ENCODE measurements around the gene TPM2. TPM values are rescaled to one million over a fixed set of nuclear protein-coding genes. Genes with fewer than 3 reads are reported as not detected.

TPM2 gene
- total RNA-seq, 2 experiments from 2014 or later, result 63.1 to 63.5 TPM

- no peak for TF ChIP-seq CTCF (IDR thresholded peaks at IDR 0.05)
- Histone ChIP-seq H3K36me3 (ENCODE audit: insufficient read depth, low read length) (no peaks in the 10 kb centered on the region), H3K4me3 (ENCODE audit: low read length) (no peak overlapping the region), H3K9me3 (ENCODE audit: control insufficient read depth in 1 of 2, insufficient read depth in 1 of 2, low read length in 2 of 2) (no peaks in the 10 kb centered on the region), H3K27me3 (ENCODE audit: control insufficient read depth in 1 of 2, insufficient read depth in 2 of 2, low read length in 2 of 2) (no peaks in the 10 kb centered on the region), H3K27ac (ENCODE audit: low read depth in 1 of 2, low read length in 2 of 2) (no peak overlapping the region), H3K4me1 (ENCODE audit: insufficient read depth, low read length) (no peaks in the 10 kb centered on the region)
- Mint-ChIP-seq H3K36me3 (ENCODE audit: low read depth) (no peaks in the 10 kb centered on the region), H3K4me3 (no peak overlapping the region), H3K27ac (no peak overlapping the region), H3K9me3 (no peaks in the 10 kb centered on the region), H3K27me3 (no peaks in the 10 kb centered on the region), H3K4me1 (ENCODE audit: low read depth) (peaks cover 4% of the 10 kb centered on the region)
- POLR2A ChIA-PET, result interaction anchor here (1.2 kb wide), 1 partner anchor 22 kb away, joined by 3 read pairs; no protein-coding TSS in a partner anchor
- DNase-seq (no peak), ATAC-seq (ENCODE audit: poor library complexity) (no peak)
- CTCF ChIA-PET, result interaction anchor here (1.4 to 3.5 kb wide), 2 partner anchors 13 to 25 kb away, joined by 4 to 17 read pairs; partner anchors contain the start of genes CCDC107 and RMRP
- intact Hi-C loops (cut with DNase I, micrococcal nuclease), result no loop called here
Measured at GRCh38 chr9:35683323-35683722, 6.4 kb downstream of the TPM2 start.

- Mint-ChIP-seq H3K27ac (no peak overlapping the region), H3K9me3 (no peaks in the 10 kb centered on the region), H3K36me3 (ENCODE audit: low read depth) (no peaks in the 10 kb centered on the region), H3K4me3 (no peak overlapping the region), H3K4me1 (ENCODE audit: low read depth) (peaks cover 4% of the 10 kb centered on the region), H3K27me3 (no peaks in the 10 kb centered on the region)
- Histone ChIP-seq H3K4me1 (ENCODE audit: insufficient read depth, low read length) (no peaks in the 10 kb centered on the region), H3K27me3 (ENCODE audit: control insufficient read depth in 1 of 2, insufficient read depth in 2 of 2, low read length in 2 of 2) (no peaks in the 10 kb centered on the region), H3K36me3 (ENCODE audit: insufficient read depth, low read length) (no peaks in the 10 kb centered on the region), H3K4me3 (ENCODE audit: low read length) (no peak overlapping the region), H3K27ac (ENCODE audit: low read depth in 1 of 2, low read length in 2 of 2) (no peak overlapping the region), H3K9me3 (ENCODE audit: control insufficient read depth in 1 of 2, insufficient read depth in 1 of 2, low read length in 2 of 2) (no peaks in the 10 kb centered on the region)
- ChIA-PET CTCF (interaction anchor here (1.4 kb wide), 1 partner anchor 24 kb away, joined by 4 read pairs; the partner anchor contains the start of genes CCDC107 and RMRP), POLR2A (no interaction called here)
- intact Hi-C loops (cut with DNase I, micrococcal nuclease), result no loop called here
- DNase-seq (no peak), ATAC-seq (ENCODE audit: poor library complexity) (no peak)
- TF ChIP-seq CTCF (IDR thresholded peaks at IDR 0.05), result no peak
Measured at GRCh38 chr9:35682520-35683315, 7.0 kb downstream of the TPM2 start.

GRCh38 chr9:35682051-35682450 is 7.7 kb downstream of the TPM2 start:
- H3K27ac ChIP-seq (ENCODE audit: low read depth in 1 of 2, low read length in 2 of 2), result no peak overlapping the region
- intact Hi-C loops (cut with DNase I, micrococcal nuclease), result no loop called here

More at GRCh38 chr9:35682051-35682450, 7.7 kb downstream of the TPM2 start:
- Mint-ChIP-seq H3K27me3 (no peaks in the 10 kb centered on the region), H3K27ac (no peak overlapping the region), H3K36me3 (ENCODE audit: low read depth) (no peaks in the 10 kb centered on the region), H3K4me3 (no peak overlapping the region), H3K4me1 (ENCODE audit: low read depth) (no peaks in the 10 kb centered on the region), H3K9me3 (no peaks in the 10 kb centered on the region)
- Histone ChIP-seq H3K27me3 (ENCODE audit: control insufficient read depth in 1 of 2, insufficient read depth in 2 of 2, low read length in 2 of 2) (no peaks in the 10 kb centered on the region), H3K36me3 (ENCODE audit: insufficient read depth, low read length) (no peaks in the 10 kb centered on the region), H3K4me3 (ENCODE audit: low read length) (no peak overlapping the region), H3K4me1 (ENCODE audit: insufficient read depth, low read length) (no peaks in the 10 kb centered on the region), H3K9me3 (ENCODE audit: control insufficient read depth in 1 of 2, insufficient read depth in 1 of 2, low read length in 2 of 2) (no peaks in the 10 kb centered on the region)
- ATAC-seq (ENCODE audit: poor library complexity), result no peak
- DNase-seq, result no peak
- TF ChIP-seq CTCF (IDR thresholded peaks at IDR 0.05), result no peak
- ChIA-PET CTCF (no interaction called here), POLR2A (no interaction called here)
